SK-N-SH (cell line): Measurements from ENCODE around the gene KCNN3. TPM values are rescaled to one million over a fixed set of nuclear protein-coding genes. Genes with fewer than 3 reads are reported as not detected.
A peak's percentile ranks its signal among the peaks of the same experiment; 100 is the strongest.

ENCODE experiments used
- CTCF ChIA-PET: fragments of 300-600, 350-600 bp; formaldehyde crosslinking; extraction: SDS; loops from one replicate; lab custom pipeline; 2021; lab: Yijun Ruan, JAX
- POLR2A ChIA-PET: fragments of 350-600 bp; sonication (Branson Sonifier 250); formaldehyde crosslinking; extraction: SDS; loops from one replicate; lab custom pipeline; 2020; ENCODE audit warnings: antibody characterized with exemption, inconsistent platforms; lab: Yijun Ruan, JAX
- DNase-seq: peaks from one replicate; pipeline ENCODE4 v3.0.0; 2012
- H2AFZ ChIP-seq: fragments of 200-600 bp; sonication (generic); 2 replicates; pipeline ENCODE4 v1.8.1; 2016; ENCODE audit warnings: antibody characterized with exemption, mild to moderate bottlenecking, low read depth
- H3F3A ChIP-seq: fragments of 200-600 bp; sonication (generic); replicated peaks from 2 replicates; pipeline ENCODE3; 2016; ENCODE audit warnings: antibody characterized with exemption, mild to moderate bottlenecking; ENCODE audit not compliant: insufficient read depth
- H3K27ac ChIP-seq, 2 experiments: fragments of 200-500 bp in 1 of 2; fragments of 200-600 bp in 1 of 2; sonication (Bioruptor generic) in 1 of 2; sonication (generic), shearing (Covaris generic) in 1 of 2; 2 replicates each; pipeline versions ENCODE4 v1.5.1 to v1.6.1; 2014 to 2016; ENCODE audit warnings: low read depth in 2 of 2, inconsistent platforms in 1 of 2, low read length in 1 of 2, mild to moderate bottlenecking in 1 of 2, mixed read lengths in 1 of 2
- H3K27me3 ChIP-seq: fragments of 200-600 bp; sonication (generic), shearing (Covaris generic); 2 replicates; pipeline ENCODE4 v1.6.1; 2016; ENCODE audit warnings: mixed run types; ENCODE audit not compliant: insufficient read depth
- H3K36me3 ChIP-seq, 2 experiments: fragments of 200-500 bp in 1 of 2; fragments of 200-600 bp in 1 of 2; sonication (Bioruptor generic) in 1 of 2; sonication (generic) in 1 of 2; replicated peaks in 1 of 2; 2 replicates each; pipeline versions ENCODE3 to v1.5.1; 2014 to 2016; ENCODE audit warnings: low read length in 1 of 2, mild to moderate bottlenecking in 1 of 2; ENCODE audit not compliant: insufficient read depth in 2 of 2, control insufficient read depth in 1 of 2
- H3K4me1 ChIP-seq, 2 experiments: fragments of 200-500 bp in 1 of 2; fragments of 200-600 bp in 1 of 2; sonication (Bioruptor generic) in 1 of 2; sonication (generic), shearing (Covaris generic) in 1 of 2; 2 replicates each; pipeline versions ENCODE4 v1.5.1 to v1.6.1; 2014 to 2016; ENCODE audit warnings: low read depth in 1 of 2, low read length in 1 of 2, mixed run types in 1 of 2; ENCODE audit not compliant: insufficient read depth in 2 of 2, control insufficient read depth in 1 of 2
- H3K4me2 ChIP-seq: fragments of 200-600 bp; sonication (generic), shearing (Covaris generic); 2 replicates; pipeline ENCODE4 v1.6.1; 2017; ENCODE audit warnings: mixed run types
- H3K4me3 ChIP-seq, 2 experiments: fragments of 200-500 bp in 1 of 2; fragments of 200-600 bp in 1 of 2; sonication (Bioruptor generic) in 1 of 2; sonication (generic), shearing (Covaris generic) in 1 of 2; 2 replicates each; pipeline versions ENCODE4 v1.5.1 to v1.8.1; 2014 to 2016; ENCODE audit warnings: low read depth in 2 of 2, inconsistent platforms in 1 of 2, low read length in 1 of 2, mild to moderate bottlenecking in 1 of 2, mixed read lengths in 1 of 2, moderate library complexity in 1 of 2
- H3K79me2 ChIP-seq: fragments of 200-600 bp; sonication (generic); 2 replicates; pipeline ENCODE4 v1.8.1; 2017; ENCODE audit warnings: mild to moderate bottlenecking; ENCODE audit not compliant: insufficient read depth
- H3K9ac ChIP-seq: fragments of 200-600 bp; sonication (generic); 2 replicates; pipeline ENCODE4 v1.6.1; 2017; ENCODE audit warnings: mixed run types
- H3K9me2 ChIP-seq: fragments of 200-600 bp; sonication (generic); 2 replicates; pipeline ENCODE4 v1.6.1; 2017; ENCODE audit warnings: mixed run types
- H3K9me3 ChIP-seq: fragments of 200-600 bp; sonication (generic); 2 replicates; pipeline ENCODE4 v1.6.1; 2017; ENCODE audit warnings: mixed run types, mild to moderate bottlenecking, moderate library complexity
- H4K20me1 ChIP-seq: fragments of 200-600 bp; sonication (generic); 2 replicates; pipeline ENCODE4 v1.6.1; 2017; ENCODE audit warnings: mild to moderate bottlenecking, mixed run types; ENCODE audit not compliant: insufficient read depth
- CHD2 ChIP-seq: fragments of 150-350 bp; IDR thresholded peaks from 2 replicates; pipeline ENCODE4 v1.6.1; 2018; ENCODE audit warnings: low read length; ENCODE audit not compliant: partially characterized antibody
- ELF1 ChIP-seq: IDR thresholded peaks from 2 replicates; pipeline ENCODE4 v1.4.0; 2012
- EZH2phosphoT487 ChIP-seq: fragments of 200-600 bp; sonication (generic); IDR thresholded peaks from 2 replicates; pipeline ENCODE4 v1.6.1; 2017; ENCODE audit warnings: low read depth, mixed run types, mild to moderate bottlenecking, antibody characterized with exemption, moderate library complexity, borderline replicate concordance
- FOXJ3 ChIP-seq: sonication (generic); formaldehyde crosslinking; IDR thresholded peaks from 2 replicates; pipeline ENCODE4 v1.5.1; 2020; ENCODE audit warnings: mild to moderate bottlenecking, missing genetic modification reagents
- GABPA ChIP-seq: IDR thresholded peaks from 2 replicates; pipeline ENCODE4 v1.4.0; 2012; ENCODE audit warnings: low read depth, mild to moderate bottlenecking
- GATA2 ChIP-seq: sonication (generic); formaldehyde crosslinking; IDR thresholded peaks from 2 replicates; pipeline ENCODE4 v1.5.0; 2020; ENCODE audit warnings: mild to moderate bottlenecking, missing genetic modification reagents
- NFIC ChIP-seq: IDR thresholded peaks from 2 replicates; pipeline ENCODE4 v1.4.0; 2012; ENCODE audit warnings: borderline replicate concordance
- RCOR1 ChIP-seq: fragments of 150-350 bp; IDR thresholded peaks from 2 replicates; pipeline ENCODE4 v1.6.1; 2017; ENCODE audit warnings: antibody characterized with exemption, low read length
- SIN3A ChIP-seq: IDR thresholded peaks from 2 replicates; pipeline ENCODE4 v1.6.1; 2012; ENCODE audit warnings: low read depth, mild to moderate bottlenecking, low read length, moderate library complexity, borderline replicate concordance
- TAF1 ChIP-seq: IDR thresholded peaks from 2 replicates; pipeline ENCODE4 v1.6.1; 2012; ENCODE audit warnings: low read depth, mild to moderate bottlenecking, low read length, moderate library complexity, borderline replicate concordance
- TCF12 ChIP-seq: IDR thresholded peaks from 2 replicates; pipeline ENCODE4 v1.4.0; 2012
- YY1 ChIP-seq: IDR thresholded peaks from 2 replicates; pipeline ENCODE4 v1.4.0; 2012; ENCODE audit warnings: low read depth, mild to moderate bottlenecking
- WGBS: methylation state at CpG from one replicate; pipeline ENCODE4 v1.1.6; 2017; ENCODE audit warnings: low lambda C conversion rate; 5-methylcytosine and 5-hydroxymethylcytosine counted together
- polyA plus RNA-seq, 3 experiments: library from polyadenylated mRNA; depleted of rRNA; stranded (reverse); fragments of >200 nt; gene quantifications; 2 replicates each; pipeline ENCODE4 v1.2.3, GENCODE V29; 2012
- TF ChIP-seq, protein P1 (sequence below): IDR thresholded peaks from 2 replicates; pipeline ENCODE4 v1.4.0; 2012; ENCODE audit warnings: low read depth, borderline replicate concordance
- TF ChIP-seq, protein P2 (sequence below): fragments of 150-350 bp; IDR thresholded peaks from 2 replicates; pipeline ENCODE4 v1.6.1; 2016; ENCODE audit warnings: mild to moderate bottlenecking, low read depth, low read length

Gene KCNN3
- polyA plus RNA-seq, 1 of the 3 experiments (the other 2 are of a cell fraction), result 0.16 TPM

DNA sequence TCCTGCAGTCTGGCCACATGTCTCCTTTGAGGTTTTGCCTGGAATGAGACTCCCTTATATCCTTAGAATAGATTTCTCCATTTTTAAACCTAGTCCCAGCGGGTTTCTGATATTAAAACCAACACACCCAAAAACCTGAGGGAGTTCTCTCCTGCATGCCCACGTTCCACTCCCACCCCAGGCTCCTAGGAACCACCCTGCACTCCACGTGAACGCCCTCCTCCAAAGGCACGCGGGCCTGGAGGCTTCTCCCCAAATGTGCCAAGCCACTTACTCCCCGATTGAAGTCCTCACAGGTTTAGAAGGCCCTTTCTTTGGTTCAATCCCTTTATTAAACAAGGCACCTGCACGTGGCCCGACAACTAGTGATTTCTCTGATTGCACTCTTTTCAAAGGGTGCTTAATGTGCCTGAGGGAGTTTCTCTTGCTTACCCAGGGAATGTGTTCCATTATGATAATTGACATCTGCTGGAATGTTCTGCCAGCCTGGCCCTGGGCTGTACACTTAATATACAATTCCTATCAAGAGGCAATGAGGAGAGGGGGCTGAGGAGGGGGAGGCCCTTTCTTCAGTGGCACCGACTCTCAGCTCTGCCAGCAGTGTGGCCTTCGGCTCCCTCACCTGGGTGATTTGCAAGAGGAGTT is 157.8 kb downstream of the KCNN3 start:
- Histone ChIP-seq H3K36me3 (no peaks in the 10 kb centered on the region), H3K9ac (no peak overlapping the region), H2AFZ (no peak overlapping the region), H4K20me1 (no peaks in the 10 kb centered on the region), H3K27ac (no peak overlapping the region), H3K4me1 (peaks cover 0 to 23% of the 10 kb centered on the region in 2 experiments; a peak in 2 of 4 replicates), H3K9me3 (no peaks in the 10 kb centered on the region), H3K4me3 (no peak overlapping the region), H3K79me2 (no peaks in the 10 kb centered on the region), H3K9me2 (no peaks in the 10 kb centered on the region), H3F3A (no peaks in the 10 kb centered on the region), H3K27me3 (no peaks in the 10 kb centered on the region), H3K4me2 (no peak overlapping the region)
- ChIA-PET CTCF (interaction anchor here (1.0 kb wide), 1 partner anchor 48 kb away, joined by 7 read pairs; no protein-coding TSS in a partner anchor), POLR2A (no interaction called here)
- TF ChIP-seq NFIC (no peak), CHD2 (no peak), RCOR1 (peak; percentile 67; the same call in 1 of the 2 replicates), ELF1 (no peak)
- 55% methylated on average over 11 of the region's 11 CpGs for WGBS
- no peak for DNase-seq

DNA sequence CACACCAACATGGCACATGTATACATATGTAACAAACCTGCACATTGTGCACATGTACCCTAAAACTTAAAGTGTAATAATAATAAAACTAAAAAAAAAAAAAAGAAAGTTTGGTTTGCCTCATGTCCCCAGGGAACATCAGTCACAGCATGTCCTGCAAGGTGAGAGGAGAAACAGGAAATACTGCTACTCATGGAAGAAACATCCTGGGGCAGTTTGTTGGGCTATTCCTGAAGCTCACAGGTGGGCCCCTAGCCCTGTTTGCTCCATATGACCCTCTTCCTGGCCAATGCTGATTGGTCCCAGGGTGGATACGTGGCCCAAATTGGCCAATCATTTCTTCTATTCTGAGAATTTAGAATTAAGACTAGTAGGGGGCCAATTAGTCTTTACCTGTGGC is 158.7 kb downstream of the KCNN3 start:
- no peak for TF ChIP-seq FOXJ3 (CRISPR knock-in tag)
- no peak for TF ChIP-seq GATA2
- TF ChIP-seq TAF1, result no peak
- no peak for TF ChIP-seq GABPA
- TF ChIP-seq ELF1, result no peak
- TF ChIP-seq, protein P1, sequence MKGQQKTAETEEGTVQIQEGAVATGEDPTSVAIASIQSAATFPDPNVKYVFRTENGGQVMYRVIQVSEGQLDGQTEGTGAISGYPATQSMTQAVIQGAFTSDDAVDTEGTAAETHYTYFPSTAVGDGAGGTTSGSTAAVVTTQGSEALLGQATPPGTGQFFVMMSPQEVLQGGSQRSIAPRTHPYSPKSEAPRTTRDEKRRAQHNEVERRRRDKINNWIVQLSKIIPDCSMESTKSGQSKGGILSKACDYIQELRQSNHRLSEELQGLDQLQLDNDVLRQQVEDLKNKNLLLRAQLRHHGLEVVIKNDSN, result no peak
- no peak for TF ChIP-seq EZH2phosphoT487
- CTCF ChIA-PET, result no interaction called here
- WGBS, result 9% methylated on average over 1 of the region's 1 CpG

DNA sequence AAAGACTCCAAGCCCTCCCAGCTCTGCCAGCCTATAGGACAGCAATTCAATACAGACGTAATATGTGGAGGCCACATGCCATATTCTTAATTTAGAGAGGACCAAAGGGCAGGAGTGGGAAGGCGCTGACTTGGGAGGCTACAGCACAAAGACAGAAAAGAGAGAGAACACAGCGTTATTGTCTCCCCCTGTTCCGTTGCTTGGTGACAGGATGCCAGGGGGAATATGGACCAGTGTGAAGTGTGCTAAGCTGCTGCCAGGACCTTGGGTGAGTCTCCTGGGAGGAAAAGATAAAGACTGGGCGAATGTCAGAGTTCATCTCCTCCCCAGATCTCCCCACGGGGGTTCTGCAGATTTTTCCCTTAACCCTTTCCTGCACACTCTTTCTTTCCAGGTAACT is 160.0 kb downstream of the KCNN3 start:
- 61% methylated on average over 6 of the region's 6 CpGs for WGBS
- Histone ChIP-seq H3K4me1 (peaks cover 0 to 6% of the 10 kb centered on the region in 2 experiments; a peak in 1 of 4 replicates), H3K9me2 (no peaks in the 10 kb centered on the region), H3K9ac (no peak overlapping the region), H3K36me3 (no peaks in the 10 kb centered on the region), H3K4me3 (no peak overlapping the region), H3K27ac (no peak overlapping the region), H3K27me3 (no peaks in the 10 kb centered on the region), H2AFZ (no peak overlapping the region), H3K9me3 (no peaks in the 10 kb centered on the region), H3F3A (no peaks in the 10 kb centered on the region), H3K79me2 (no peaks in the 10 kb centered on the region), H4K20me1 (no peaks in the 10 kb centered on the region), H3K4me2 (no peak overlapping the region)
- TF ChIP-seq, protein P1, result no peak
- TF ChIP-seq, protein P2, sequence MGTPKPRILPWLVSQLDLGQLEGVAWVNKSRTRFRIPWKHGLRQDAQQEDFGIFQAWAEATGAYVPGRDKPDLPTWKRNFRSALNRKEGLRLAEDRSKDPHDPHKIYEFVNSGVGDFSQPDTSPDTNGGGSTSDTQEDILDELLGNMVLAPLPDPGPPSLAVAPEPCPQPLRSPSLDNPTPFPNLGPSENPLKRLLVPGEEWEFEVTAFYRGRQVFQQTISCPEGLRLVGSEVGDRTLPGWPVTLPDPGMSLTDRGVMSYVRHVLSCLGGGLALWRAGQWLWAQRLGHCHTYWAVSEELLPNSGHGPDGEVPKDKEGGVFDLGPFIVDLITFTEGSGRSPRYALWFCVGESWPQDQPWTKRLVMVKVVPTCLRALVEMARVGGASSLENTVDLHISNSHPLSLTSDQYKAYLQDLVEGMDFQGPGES, result no peak
- TF ChIP-seq SIN3A (no peak), YY1 (no peak), FOXJ3 (CRISPR knock-in tag) (no peak), TAF1 (no peak), ELF1 (no peak), CHD2 (no peak), TCF12 (no peak)
- DNase-seq, result no peak
- ChIA-PET CTCF (no interaction called here), POLR2A (no interaction called here)

More for the DNA sequence above, 158.7 kb downstream of the KCNN3 start:
- no peaks in the 10 kb centered on the region for H3K9me2 ChIP-seq
- H3K27ac ChIP-seq, result no peak overlapping the region
- POLR2A ChIA-PET, result no interaction called here
- H2AFZ ChIP-seq, result no peak overlapping the region
- no peak overlapping the region for H3K4me3 ChIP-seq
- no peak for DNase-seq
- no peak overlapping the region for H3K4me2 ChIP-seq
- no peaks in the 10 kb centered on the region for H4K20me1 ChIP-seq
- peaks cover 0 to 14% of the 10 kb centered on the region in 2 experiments; a peak in 2 of 4 replicates for H3K4me1 ChIP-seq
- H3K9ac ChIP-seq, result no peak overlapping the region
- H3K79me2 ChIP-seq, result no peaks in the 10 kb centered on the region
- H3F3A ChIP-seq, result no peaks in the 10 kb centered on the region
- no peaks in the 10 kb centered on the region for H3K9me3 ChIP-seq
- no peaks in the 10 kb centered on the region for H3K27me3 ChIP-seq
- no peaks in the 10 kb centered on the region for H3K36me3 ChIP-seq
